GM13976 (cell line): ENCODE measurements around the gene EEFSEC.

Experiments
- DNase-seq: peaks from one replicate; pipeline ENCODE4 v3.0.0; 2012; ENCODE audit warnings: low spot score
- in situ Hi-C: fragments of 300-500 bp; cut with MboI; formaldehyde crosslinking; loops from one replicate; pipeline ENCODE4 v1.12.0; 2022; ENCODE audit warnings: low sequenced_read_pairs, mixed read lengths, inconsistent platforms; ENCODE audit not compliant: unreplicated experiment
- TF ChIP-seq, protein P1 (sequence below): IDR thresholded peaks from 2 replicates; pipeline ENCODE4 v1.5.1; 2012; ENCODE audit warnings: borderline replicate concordance, mild to moderate bottlenecking; ENCODE audit not compliant: insufficient read depth; ENCODE audit errors: extremely low read depth, missing control alignments, control extremely low read depth

Gene EEFSEC

DNA sequence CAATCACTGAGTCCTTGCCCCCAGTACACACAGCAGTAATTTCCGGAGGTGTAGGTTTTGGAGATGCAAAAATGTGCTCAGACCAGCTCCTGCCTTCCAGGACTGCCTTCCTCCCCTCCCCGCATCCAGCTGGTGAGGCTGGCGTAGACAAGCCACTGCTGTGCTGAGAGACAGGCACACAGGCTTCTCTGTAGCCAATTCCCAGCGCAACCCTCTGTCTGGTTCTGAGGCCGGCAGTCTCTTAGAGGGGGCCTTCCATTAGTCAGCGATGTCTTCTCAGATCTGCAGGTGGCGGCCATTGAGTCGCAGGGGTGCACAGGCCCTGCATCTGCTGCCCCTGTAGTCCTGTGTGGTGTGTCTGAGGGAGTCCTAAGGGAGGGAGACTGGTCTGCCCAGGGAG, 199.0 kb downstream of the EEFSEC start:
- in situ Hi-C loops = no loop called here
- TF ChIP-seq, protein P1, sequence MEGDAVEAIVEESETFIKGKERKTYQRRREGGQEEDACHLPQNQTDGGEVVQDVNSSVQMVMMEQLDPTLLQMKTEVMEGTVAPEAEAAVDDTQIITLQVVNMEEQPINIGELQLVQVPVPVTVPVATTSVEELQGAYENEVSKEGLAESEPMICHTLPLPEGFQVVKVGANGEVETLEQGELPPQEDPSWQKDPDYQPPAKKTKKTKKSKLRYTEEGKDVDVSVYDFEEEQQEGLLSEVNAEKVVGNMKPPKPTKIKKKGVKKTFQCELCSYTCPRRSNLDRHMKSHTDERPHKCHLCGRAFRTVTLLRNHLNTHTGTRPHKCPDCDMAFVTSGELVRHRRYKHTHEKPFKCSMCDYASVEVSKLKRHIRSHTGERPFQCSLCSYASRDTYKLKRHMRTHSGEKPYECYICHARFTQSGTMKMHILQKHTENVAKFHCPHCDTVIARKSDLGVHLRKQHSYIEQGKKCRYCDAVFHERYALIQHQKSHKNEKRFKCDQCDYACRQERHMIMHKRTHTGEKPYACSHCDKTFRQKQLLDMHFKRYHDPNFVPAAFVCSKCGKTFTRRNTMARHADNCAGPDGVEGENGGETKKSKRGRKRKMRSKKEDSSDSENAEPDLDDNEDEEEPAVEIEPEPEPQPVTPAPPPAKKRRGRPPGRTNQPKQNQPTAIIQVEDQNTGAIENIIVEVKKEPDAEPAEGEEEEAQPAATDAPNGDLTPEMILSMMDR = no peak

DNA sequence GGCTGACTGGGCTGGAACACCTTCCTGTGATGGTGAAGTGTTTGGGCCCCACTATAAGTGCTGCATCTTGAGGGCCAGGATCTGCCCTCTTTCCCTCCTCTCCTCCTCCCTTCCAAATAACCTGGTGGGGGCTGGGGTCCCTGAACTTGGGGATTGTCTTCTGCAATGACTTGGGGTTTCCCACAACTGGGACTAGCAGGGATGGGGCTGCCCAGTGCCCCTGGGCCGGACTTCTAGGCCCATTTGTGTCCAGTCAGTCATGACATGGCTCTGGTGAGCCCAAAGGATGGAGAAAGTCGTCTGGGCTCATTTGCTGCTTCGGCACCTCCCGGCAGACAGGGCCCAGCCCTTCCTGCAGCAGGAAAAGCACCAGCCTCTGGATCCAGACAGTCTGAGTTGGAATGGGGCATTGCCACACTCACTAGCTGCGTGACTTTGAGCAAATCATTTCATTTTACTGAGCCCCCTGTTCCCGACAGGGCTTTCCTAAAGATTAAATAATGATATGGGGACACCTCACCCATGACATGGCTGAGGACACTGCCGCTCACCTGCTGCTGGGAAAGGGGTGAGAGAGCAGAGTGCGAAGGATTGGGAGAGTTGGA, 200.2 kb downstream of the EEFSEC start:
- TF ChIP-seq, protein P1 = no peak
- in situ Hi-C loops = no loop called here
- DNase-seq = no peak

More for the DNA sequence above, 199.0 kb downstream of the EEFSEC start:
- no peak for DNase-seq

DNA sequence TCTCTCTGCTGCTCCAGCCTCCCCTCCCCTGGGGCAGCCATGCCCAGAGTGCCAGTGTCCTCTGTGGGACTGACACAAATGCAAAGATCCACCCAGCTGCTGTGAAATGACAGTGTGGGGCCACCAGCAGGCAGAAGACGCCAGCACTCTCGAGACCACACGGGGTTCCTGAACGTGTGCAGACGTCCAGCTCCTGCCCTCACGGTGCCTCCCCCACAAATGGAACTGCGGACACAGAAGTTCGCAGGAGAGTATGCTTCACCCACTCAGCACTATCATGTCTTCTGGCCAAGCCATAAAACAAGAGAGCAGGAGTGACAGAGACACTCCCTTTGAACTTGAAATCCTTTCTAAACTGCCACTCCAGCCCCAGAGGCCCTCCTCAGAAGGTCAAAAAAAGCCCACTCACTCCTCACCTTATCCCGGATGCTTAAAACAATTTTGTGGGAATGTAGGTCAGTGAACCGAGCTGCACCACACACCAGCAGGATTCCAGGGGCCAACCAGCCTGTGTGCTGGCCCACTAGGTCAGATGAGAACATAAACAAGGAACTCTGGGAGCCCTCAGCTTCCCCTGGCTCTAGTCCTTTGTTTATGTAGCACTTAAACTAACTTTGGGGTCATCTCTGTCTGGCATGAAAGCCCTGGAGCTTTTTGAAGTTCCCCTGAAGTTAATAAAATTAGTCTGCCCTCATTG, 200.9 kb downstream of the EEFSEC start:
- TF ChIP-seq, protein P1 = no peak
- no peak for DNase-seq
- in situ Hi-C loops = no loop called here

DNA sequence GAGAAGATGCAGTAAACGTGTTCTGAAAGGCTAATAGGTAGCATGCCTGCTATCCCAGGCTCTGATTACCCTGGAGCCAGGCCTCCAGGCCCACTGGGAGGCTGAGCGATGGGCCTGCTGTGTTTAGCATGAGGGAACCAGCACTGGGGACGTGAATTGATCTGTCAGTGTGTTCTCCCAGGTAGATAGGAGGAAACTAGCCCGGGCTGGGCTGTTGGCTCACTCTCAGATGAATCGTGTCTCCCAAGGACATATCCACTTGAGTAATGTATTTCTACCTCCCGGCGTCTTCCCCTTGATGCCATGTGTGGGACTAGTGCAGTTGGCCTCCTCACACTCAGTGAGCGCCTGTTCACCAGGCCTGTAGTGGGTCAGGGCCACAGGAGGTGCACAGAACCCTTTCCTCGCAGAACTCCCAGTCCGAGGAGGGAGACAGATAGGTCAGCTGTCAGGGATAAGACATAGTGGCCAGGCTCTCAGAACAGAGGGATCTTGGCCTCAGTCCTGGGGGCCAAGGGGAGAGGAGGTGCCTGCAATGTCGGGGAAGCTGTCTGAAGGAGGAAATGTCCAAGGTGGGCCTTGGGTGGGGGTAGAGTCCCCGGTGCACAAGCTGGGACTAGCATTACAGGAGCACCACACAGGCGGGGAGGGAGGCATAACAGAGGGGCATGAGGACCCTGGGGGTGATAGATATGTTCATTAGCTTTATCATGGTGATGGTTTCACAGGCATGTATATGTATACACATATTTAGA, 201.7 kb downstream of the EEFSEC start:
- in situ Hi-C loops = no loop called here
- TF ChIP-seq, protein P1 = no peak

DNA sequence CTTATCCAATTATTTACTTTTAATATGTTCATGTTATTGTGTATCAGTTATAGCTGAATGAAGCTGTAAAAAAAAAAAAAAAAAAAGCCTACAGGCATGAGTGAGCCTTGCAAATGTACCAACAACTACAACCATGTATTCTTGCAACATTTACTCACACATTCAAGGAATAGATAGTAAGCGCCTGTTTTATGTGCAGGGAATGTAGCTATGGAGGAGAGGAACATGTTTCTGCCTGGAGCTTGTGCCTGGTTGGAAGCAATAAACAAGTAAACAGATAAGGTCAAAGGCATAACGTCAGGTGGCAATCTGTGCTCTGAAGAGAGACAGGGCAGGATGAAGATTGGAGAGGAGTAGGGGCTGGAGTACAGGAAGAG, 202.2 kb downstream of the EEFSEC start:
- TF ChIP-seq, protein P1 = no peak
- no peak for DNase-seq
- in situ Hi-C loops = no loop called here

More for the DNA sequence above, 201.7 kb downstream of the EEFSEC start:
- no peak for DNase-seq

DNA sequence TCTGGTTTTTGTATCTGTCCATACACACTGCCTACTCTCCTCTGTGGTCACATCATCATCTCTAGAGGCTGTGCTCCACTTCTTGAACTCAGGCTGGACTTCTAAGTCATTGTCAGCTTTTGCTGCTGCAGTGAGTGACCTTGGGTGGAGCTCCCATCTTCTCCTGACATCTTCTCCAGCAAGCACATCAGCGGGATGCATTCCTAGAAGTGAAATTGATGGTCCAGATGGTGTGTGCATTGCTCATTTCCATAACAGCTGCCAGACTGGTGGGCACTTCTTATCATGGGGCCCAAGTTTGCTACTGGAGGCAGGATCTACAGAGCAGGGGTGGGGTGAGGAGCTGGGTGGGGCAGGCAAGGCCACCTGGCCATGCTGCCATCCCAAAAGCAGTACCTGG, 203.5 kb downstream of the EEFSEC start:
- in situ Hi-C loops = no loop called here
- no peak for DNase-seq
- TF ChIP-seq, protein P1 = no peak
